T follicular helper cell (primary cell): ENCODE results near the gene ARHGAP19.
"Not testable (repeated sequence)": the region's sequence is repeated elsewhere in the genome, so short reads cannot be mapped to it uniquely, and the experiment has no call there.

Source experiments
- DNase-seq: peaks from one replicate; pipeline ENCODE4 v3.0.0-alpha.2; 2020; ENCODE audit warnings: low read depth

Gene ARHGAP19

DNA sequence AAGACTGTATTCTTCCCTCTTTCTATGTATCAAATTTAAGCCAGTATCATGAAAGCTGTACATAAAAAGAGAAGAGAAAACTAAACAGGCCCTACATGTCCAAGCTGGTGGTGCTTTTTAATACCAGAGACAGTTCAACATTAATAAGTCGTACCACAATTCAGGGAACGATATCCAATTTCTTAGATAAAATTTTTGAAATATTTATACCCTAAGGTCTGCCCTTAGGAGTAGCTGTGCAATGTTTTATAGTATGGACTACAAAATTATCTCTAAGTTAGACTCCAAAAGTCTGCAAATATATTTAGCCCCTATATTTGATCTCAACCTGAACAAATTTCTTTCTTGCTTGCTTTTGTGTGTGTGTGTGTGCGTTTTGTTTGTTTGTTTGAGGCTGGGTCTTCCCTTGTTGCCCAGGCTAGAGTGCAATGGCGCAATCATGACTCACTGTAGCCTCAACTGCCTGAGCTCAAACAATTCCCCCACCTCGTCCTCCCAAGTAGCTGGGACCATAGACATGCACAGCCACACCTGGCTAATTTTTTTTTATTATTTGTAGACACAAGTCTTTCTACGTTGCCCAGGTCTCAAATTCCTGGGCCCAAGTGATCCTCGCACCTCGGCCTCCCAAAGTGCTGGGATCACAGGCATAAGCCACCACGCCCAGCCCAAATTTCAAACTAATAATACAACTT is 13.2 kb downstream of the ARHGAP19 start:
- no peak for DNase-seq

DNA sequence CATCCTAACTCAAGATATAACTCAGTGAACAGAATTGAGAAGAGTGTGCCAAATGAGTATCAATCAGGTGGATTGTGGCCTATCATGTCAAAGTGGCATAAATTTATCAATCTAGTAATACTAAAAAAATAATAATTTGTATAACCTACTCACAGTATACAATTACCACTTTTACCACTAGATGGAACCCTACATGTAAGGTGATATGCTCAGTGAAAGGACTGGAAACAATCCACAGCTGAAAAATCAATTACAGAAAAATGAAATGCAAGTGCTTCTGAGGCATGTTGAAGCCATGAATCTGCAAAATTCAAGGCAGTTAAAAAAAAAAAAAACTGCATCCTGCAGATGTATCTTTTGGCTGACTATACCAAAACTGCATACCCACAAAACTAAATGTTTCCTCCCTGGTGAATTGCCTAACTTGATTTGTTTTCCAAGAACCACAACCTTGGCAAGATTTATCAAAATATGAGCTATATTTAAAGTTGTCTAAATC is 13.9 kb downstream of the ARHGAP19 start:
- DNase-seq, result no peak

DNA sequence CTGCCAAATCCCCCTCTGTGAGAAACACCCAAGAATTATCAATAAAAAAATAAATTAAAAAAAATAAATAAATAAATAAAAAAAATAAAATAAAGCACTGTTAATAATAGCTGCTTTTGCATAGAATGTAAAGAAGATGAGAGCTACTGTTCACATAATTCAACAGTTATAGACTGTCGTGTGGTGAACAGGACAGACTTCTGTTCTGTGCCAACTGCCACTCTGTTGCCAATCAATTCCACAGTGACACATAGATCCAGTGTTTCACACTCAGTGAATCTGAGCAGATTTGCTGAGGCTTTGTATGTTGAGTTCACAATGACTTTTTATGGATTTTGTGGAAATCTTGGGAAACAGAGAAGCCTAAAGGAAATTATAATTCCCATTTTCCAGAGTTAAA is 14.9 kb downstream of the ARHGAP19 start:
- DNase-seq, result no peak

DNA sequence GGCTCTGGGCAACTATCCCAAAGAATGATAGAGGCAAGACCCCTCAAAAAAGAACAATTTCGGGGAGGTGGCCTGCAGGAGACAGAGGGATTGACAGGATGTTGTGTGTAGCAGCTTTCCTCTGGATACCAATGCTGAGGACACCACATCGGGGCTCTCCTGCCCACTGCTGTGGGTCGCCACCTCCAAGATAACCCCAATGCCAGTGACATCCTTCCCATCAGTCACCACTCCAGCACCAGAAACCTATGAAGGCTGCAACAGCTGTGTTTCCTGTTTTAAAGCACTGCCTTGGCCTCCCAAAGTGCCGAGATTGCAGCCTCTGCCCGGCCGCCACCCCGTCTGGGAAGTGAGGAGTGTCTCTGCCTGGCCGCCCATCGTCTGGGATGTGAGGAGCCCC is 17.6 kb downstream of the ARHGAP19 start:
- no peak for DNase-seq

DNA sequence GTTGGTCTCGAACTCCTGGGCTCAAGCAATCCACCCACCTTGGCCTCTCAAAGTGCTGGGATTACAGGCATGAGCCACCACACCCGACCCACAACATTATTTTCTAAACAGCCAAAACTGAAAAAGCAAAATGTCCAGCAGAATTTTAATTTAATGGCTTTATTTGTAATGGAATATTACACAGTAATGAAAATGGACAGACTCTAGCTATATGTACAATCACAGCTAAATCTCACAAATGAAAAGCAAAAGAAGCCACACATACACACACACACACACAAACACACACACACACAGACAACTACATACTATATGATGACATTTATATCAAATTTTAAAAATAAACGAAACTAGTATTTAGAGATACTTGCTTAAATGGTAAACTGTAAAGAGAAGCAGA is 18.7 kb downstream of the ARHGAP19 start:
- DNase-seq, result no peak

DNA sequence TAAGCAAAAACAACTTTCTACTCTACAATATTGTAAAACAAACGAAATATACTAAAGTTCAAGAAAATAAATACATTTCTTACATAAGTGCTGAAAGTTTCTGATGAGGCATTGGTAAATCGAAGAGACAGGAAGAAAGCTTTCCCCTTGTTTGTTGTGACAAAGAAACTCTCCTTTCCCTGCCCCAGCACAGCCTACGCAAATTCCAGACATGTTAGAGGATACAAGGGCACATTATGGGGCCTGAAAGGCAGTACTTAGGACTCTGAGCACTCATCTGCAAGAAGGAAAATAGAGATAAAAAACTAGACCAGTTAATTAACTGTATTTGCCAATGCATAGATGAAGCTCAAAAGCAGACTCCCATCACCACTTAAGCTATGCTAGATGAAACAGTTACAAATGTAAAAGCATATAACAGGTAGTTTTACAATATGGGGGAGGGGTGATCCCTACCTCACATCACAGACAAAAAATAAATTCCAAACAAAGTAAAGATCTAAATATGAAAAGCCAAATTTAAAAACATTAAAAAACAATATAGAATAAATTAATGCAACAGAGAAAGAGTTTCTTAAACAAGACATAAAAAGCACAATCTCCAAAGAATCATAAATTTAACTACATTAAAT is 21.8 kb downstream of the ARHGAP19 start:
- DNase-seq, result no peak

DNA sequence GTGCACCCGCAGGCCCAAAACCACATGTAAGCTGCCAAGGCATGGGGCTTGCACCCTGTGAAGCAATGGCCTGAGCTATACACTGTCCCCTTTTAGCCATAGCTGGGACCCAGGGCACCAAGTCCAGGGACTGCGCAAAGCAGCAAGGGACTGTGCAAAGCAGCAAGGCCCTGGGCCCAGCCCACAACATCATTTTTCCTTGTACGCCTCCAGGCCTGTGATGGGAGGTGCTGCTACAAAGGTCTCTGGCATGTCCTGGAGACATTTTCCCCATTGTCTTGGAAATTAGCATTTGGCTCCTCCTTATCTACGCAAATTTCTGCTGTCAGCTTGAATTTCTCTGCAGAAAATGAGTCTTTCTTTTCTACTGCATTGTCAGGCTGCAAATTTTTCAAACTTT is 24.8 kb downstream of the ARHGAP19 start:
- no peak for DNase-seq

DNA sequence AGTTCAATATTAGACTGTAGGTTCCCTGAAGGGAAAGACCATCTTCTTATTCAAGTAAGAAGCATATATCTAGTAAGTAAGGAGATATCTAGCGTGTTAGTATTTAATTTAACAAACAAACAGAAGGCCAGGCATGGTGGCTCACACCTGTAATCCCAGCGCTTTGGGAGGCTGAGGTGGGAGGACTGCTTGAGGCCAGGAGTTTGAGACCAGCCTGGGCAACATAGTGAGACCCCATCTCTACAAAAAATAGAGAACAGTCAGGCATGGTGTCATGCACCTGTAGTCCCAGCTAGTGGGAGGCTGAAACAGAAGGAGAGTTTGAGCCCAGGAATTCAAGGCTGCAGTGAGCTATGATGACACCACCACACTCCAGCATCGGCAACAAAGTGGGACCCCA is 27.3 kb downstream of the ARHGAP19 start:
- not testable (repeated sequence) for DNase-seq

DNA sequence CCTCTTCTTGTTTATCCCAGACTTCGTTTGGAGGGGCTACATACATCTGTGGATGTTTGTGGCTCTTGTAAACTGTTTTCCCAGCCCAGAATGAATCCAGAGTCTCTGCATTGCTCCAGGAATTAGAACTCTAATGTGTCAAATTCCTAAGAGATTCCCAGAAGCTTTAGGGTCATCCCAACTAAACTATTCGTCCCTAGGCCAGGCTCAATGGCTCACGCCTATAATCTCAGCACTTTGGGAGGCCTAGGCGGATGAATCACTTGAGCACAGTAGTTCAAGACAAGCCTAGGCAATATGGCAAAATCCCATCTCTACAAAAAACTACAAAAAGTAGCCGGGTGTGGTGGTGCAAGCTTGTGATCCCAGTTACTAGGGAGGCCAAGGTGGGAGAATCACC is 28.5 kb downstream of the ARHGAP19 start:
- DNase-seq, result no peak

DNA sequence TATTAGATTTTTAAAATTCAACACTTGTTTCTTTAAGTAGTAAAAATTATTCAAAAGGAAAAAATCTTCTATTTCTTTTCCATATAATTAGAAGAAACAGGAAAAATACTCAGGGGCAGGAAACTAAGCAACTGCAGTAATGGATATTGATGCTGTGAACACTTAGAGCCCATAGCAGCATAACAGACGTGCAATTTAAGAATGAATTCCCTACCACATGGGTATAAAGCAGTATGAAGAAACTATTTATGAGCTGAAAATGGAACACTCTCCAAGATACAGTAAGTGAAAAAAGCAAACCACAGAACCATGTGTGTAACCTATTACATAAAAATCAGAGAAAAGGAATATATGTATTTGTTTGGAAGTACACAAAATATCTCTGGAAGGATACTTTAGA is 30.8 kb downstream of the ARHGAP19 start:
- DNase-seq, result no peak

DNA sequence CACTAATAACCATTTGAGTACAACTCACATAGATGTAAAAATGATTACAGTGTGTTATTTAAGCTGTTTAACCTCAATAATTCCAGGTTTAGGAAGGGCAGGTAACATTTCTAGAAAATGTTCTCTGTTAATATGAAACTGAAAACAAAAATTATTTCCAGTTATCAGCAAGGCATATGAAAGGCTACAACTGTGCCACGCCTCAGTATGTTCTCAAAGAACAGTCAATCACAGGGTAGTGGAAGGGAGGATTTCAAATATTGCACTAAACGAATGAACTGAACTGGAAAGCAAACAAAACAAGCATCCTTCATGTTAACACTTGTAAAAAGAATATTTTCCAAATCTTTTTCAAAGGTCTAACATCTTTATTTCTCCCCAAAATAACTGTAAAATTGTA is 31.3 kb downstream of the ARHGAP19 start:
- no peak for DNase-seq

DNA sequence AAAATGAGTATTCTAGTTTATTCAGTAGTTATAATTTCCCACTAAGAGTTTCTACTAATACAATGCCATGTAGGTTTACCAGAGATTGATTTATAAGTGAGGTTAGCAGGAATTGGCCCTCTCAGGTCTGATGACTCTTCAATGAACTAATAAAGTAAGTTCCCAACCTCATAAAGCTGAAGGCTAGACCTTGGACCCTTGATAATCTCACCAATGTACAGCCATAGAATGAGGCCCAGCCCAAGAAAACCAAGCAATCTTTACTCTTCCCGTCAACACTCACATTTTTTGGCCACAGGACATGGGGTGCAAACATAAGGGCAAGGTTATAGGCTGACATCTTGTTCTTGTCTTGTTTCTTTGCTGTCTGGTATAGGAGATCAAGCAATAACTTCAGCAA is 33.3 kb downstream of the ARHGAP19 start:
- DNase-seq, result no peak

DNA sequence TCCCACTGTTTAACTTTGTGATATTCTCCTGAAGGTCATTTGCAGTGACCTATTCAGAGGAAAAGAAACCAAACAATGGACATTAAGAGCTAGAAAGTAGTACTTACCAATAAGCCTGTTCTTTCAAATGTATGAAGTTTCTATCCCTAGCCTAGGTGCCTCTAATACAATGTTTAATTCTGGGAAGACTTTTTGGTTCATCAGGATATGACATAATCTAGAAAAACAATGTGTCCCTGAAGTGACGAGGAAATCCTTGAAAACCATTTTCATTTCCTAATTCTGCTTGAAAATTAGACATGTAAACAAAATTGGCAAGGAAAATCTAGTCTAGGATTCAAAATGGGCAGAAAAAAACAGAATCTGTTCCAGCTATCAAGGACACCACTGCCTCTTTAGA is 36.1 kb downstream of the ARHGAP19 start:
- no peak for DNase-seq

DNA sequence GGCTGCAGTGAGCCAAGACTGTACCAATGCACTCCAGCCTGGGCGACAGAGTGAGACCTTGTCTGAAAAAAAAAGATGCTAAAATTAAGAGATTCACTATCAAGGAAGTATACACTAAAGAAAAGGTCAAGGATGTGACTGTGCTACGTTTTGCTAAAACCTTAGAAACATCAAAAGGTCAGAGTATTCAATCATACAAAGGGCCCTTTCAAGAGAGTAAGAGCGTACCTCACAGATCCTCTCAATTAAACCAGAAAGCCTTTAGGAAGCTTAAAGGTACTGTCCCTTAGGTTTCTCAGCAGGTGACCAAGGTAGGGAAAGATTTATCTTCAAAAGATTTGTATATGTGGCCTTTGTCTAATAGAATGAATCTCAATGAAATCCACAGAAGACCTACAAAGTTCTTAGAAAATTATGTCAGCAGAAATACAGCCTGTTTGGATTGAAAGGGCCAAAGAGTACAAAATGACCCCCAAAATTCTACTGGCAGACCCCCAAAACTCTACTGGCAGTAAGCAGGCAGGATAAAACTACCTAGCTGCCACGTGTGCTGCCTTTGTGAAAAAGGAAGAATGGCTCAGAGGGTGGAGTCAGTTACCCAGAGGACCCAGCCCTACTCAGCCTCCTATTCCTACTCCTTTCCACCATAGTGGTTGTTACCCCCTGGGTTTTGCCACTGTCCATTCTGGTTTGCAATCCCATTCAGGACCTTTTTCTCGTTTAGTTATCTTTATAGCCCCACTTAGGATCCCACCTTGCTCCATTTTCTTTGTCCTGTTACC is 36.7 kb downstream of the ARHGAP19 start:
- DNase-seq, result no peak

DNA sequence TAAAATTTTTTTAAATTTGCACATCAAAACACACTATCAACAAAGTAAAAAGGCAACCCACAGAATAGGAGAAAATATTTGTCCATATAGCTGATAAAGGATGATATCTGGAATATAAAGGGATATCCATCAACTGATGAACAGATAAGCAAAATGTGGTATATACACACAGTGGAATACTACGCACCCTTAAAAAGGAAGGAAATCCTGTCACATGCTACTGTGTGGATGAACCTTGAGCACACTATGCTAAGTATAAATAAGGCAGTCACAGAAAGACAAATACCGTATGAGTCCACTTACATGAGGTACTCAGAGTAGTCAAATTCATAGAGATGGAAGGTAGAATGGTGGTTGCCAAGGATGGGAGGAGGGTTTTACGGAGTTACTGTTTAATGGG is 37.7 kb downstream of the ARHGAP19 start:
- no peak for DNase-seq

DNA sequence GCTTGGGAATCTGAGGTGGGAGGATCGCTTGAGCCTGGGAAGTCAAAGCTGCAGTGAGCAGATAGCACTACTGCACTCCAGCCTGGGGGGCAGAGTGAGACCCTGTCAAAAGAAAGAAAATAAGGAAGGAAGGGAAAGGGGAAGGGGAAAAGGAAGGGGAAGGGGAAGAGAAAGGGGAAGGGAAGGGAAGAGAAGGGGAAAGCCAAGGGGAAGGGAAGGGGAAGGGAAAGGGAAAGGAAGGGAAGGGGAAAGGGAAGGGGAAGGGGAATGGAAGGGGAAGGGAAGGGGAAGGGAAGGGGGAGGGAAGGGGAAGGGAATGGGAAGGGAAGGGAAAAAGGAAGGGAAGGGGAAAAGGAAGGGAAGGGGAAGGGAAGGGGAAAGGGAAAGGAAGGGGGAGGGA is 41.5 kb downstream of the ARHGAP19 start:
- no peak for DNase-seq

DNA sequence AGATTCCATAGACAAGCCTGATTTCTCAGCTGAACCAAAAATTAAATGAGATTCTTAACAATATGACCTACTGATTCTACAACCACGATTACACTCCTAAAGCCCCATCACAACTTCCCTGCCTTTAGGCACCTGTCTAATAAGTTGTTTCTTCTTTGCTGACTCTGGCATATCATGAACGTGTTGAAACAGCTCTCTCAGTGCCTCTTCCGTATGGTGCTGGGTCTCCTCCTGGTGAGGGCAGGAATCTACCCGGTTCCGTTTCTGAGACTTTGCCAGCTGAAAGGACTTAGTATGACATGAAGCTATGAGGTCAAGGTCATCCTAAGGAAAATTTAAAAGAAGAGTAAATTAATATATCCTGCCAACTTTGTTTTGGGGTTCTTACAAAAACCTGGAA is 48.6 kb downstream of the ARHGAP19 start:
- no peak for DNase-seq

DNA sequence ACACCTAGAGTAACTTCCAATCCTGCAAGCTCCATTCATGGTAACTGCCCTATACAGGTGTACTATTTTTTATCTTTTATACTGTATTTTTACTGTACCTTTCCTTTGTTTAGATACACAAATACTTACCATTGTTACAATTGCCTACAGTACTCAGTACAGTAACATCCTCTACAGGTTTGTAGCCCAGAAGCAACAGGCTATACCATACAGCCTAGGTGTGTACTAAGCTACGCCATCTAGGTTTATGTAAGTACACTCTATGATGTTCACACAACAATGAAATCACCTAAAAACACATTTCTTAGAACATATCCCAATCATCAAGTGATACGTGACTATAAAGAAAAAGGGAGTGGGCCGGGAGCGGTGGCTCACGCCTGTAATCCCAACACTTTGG is 53.6 kb downstream of the ARHGAP19 start:
- DNase-seq, result no peak

DNA sequence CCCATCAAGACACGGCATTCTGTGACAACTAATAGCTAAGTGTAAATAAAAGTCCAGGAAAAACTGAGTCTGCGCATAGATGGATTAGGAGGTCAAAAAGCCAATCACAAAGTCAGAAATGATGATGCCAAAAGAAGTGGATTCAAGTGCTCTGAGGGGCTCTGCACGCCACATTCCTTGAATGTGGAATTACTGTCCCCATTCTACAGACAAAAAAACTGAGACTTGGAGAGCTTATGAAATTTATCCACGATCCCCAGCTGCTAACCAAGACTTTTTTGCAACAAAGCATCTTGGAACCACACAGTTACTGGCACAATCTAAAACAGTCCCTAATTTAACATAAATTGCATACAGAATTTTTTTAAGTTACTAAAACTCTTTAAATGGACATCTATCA is 57.1 kb downstream of the ARHGAP19 start:
- DNase-seq, result no peak

DNA sequence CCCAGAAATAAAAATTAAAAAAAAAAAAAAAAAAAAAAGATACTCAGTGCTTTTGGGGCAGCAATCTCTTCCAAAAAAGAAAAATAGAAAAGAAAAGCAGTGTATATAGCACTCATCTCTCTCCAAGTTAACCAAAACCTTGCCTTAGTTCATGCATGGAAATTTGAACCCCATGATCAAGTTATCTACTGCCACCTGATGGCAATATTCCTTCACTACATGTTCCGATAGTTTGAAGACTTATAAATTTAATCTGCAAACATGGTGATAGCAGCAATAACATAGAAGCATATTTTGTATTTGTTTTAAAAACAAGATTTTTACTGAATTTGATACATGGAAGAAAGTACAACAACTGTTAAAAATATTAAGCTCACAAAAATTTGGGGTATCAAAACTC is 58.0 kb downstream of the ARHGAP19 start:
- no peak for DNase-seq

DNA sequence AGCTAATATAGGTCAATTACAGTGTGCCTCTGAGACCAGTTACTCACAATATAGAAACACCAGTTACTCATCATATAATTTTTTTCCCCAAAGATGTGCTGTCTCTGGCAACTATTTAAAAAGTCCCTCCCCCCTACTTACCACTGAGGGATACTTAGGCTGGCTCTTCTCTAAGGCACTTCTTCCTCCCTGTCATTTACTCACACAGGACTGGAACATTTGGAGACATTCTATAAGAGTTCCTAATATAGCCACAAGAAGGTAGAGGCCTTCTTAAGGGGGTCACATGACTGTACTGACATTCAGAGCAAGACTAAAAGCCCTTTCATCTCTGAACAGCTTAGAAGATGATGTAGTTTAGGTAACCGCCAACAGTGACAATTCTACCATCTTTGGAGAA is 62.3 kb downstream of the ARHGAP19 start:
- DNase-seq, result no peak

DNA sequence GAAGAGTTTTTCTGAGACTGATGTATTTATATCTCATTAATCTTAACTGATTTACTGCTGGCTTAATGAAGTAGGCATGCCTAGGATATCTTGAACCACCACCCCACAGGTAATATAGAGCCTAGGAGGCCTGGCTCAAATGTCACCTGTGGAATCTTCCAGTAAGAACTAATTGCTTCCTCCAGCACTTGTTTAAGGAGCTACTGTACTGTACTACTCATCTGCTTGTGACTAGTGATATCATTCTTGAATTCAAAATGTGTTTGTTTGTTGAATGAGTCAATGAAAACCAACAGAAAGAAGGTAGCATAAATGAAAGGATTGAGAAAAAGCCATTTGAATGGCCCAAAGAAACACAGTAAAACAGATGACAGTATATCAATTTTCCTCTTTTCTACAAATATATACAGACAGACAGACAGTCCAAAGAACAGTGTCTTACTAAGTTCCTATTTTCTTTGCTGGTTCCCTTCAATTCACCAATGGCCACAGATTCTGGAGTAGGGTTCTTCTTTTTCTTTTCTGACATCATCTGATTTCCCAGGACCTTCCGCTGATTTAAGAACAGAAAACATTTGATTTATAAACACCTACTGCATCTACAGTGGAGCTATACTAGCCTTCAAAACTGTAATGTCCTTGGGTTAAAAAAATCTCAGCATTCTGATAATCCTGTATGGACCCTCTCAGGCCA is 63.0 kb downstream of the ARHGAP19 start:
- no peak for DNase-seq

DNA sequence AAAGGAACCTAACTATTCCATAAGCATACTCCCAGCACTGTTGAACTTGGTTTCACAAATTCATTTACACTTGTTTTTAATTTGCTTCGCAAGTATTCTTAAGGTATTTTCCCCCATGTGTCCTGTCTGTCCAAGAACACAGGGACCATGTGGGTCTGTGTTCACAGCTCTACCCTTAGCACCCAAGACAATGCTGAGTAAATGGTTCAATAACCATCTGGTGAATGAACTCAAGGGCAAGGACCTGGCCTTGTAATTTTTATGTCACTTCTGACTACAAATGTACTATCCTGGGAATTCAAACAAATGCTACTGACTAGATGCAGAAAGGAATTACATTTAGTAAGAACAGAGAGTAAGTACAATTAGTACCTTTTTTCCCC is 63.7 kb downstream of the ARHGAP19 start:
- no peak for DNase-seq
